K562 (cell line): ENCODE data around the gene PRKAR1B. TPM values are rescaled to one million over a fixed set of nuclear protein-coding genes. Genes with fewer than 3 reads are reported as not detected.

Experiments used
- ARHGAP35 ChIP-seq: fragments of 450-650 bp; IDR thresholded peaks from 2 replicates; pipeline ENCODE4 v1.6.1; 2018; ENCODE audit not compliant: partially characterized antibody
- BDP1 ChIP-seq: IDR thresholded peaks from 3 replicates; pipeline ENCODE4 v1.6.1; 2011; ENCODE audit not compliant: insufficient read length, insufficient read depth
- CEBPB ChIP-seq: fragments of 450-650 bp; IDR thresholded peaks from 2 replicates; pipeline ENCODE4 v1.6.1; 2016; ENCODE audit warnings: missing genetic modification characterization, missing compliant biosample characterization
- DPF2 ChIP-seq: fragments of 450-650 bp; IDR thresholded peaks from 2 replicates; pipeline ENCODE4 v1.6.1; 2016
- HMGN3 ChIP-seq: IDR thresholded peaks from 2 replicates; pipeline ENCODE4 v1.6.1; 2011; ENCODE audit warnings: borderline replicate concordance, low read depth, mild to moderate bottlenecking, mixed read lengths, low read length; ENCODE audit not compliant: insufficient read length; ENCODE audit errors: extremely low read depth
- HNRNPUL1 ChIP-seq: fragments of 200-400 bp; formaldehyde crosslinking; IDR thresholded peaks from 2 replicates; pipeline ENCODE4 v1.6.1; 2017; ENCODE audit warnings: low read length
- L3MBTL2 ChIP-seq: fragments of 450-650 bp; IDR thresholded peaks from 2 replicates; pipeline ENCODE4 v1.6.1; 2016; ENCODE audit warnings: mild to moderate bottlenecking, moderate library complexity
- NFIC ChIP-seq: fragments of 450-650 bp; IDR thresholded peaks from 2 replicates; pipeline ENCODE4 v1.6.1; 2017; ENCODE audit warnings: mild to moderate bottlenecking, inconsistent platforms
- NONO ChIP-seq, 2 experiments: fragments of 200-400 bp in 1 of 2; fragments of 450-650 bp in 1 of 2; formaldehyde crosslinking in 1 of 2; IDR thresholded peaks; 2 replicates each; pipeline ENCODE4 v1.6.1; 2017; ENCODE audit warnings: low read depth in 2 of 2, mild to moderate bottlenecking in 2 of 2, moderate library complexity in 2 of 2, low read length in 1 of 2
- NR4A1 ChIP-seq, 2 experiments: fragments of 250-450 bp in 1 of 2; fragments of 450-650 bp in 1 of 2; sonication (Bioruptor Pico) in 1 of 2; IDR thresholded peaks; 2 replicates each; pipeline versions ENCODE4 v1.4.0 to v1.6.1; 2016 to 2020; ENCODE audit warnings: mild to moderate bottlenecking in 2 of 2, missing compliant biosample characterization in 1 of 2, missing genetic modification characterization in 1 of 2, moderate library complexity in 1 of 2
- NRF1 ChIP-seq, 2 experiments: fragments of 450-650 bp; IDR thresholded peaks in 1 of 2; conservative IDR thresholded peaks in 1 of 2; 2 replicates each; pipeline ENCODE4 v1.6.1; 2014; ENCODE audit warnings: mild to moderate bottlenecking in 2 of 2
- RBM25 ChIP-seq: fragments of 200-400 bp; formaldehyde crosslinking; IDR thresholded peaks from 2 replicates; pipeline ENCODE4 v1.6.1; 2018; ENCODE audit warnings: low read length, low read depth, moderate library complexity; ENCODE audit not compliant: severe bottlenecking
- TAF7 ChIP-seq: fragments of 450-650 bp; IDR thresholded peaks from 2 replicates; pipeline ENCODE4 v1.6.1; 2016; ENCODE audit warnings: missing genetic modification characterization, missing compliant biosample characterization
- ZBTB26 ChIP-seq: fragments of 450-650 bp; formaldehyde crosslinking; IDR thresholded peaks from 2 replicates; pipeline ENCODE4 v1.4.0; 2022; ENCODE audit warnings: missing genetic modification characterization
- ZNF699 ChIP-seq: fragments of 250-450 bp; sonication (Bioruptor Pico); IDR thresholded peaks from 2 replicates; pipeline ENCODE4 v1.8.0; 2021; ENCODE audit warnings: mild to moderate bottlenecking, moderate library complexity; ENCODE audit not compliant: insufficient replicate concordance
- polyA plus RNA-seq, 8 experiments: library from polyadenylated mRNA; depleted of rRNA in 4 of 8; stranded (reverse) in 5 of 8; unstranded in 3 of 8; fragments of >200 nt; fragmentation: Nextera tagmentation in 2 of 8; fragmentation: Illumina TruSeq in 1 of 8; extraction: Ambion mirVana in 2 of 8; extraction: Trizol in 1 of 8; gene quantifications; 2 replicates each; pipeline versions ENCODE4 v1.2.1 to v1.2.3, GENCODE V29; 2011 to 2014; ENCODE audit warnings: inconsistent platforms in 1 of 8, missing spikeins in 1 of 8
- total RNA-seq, 7 experiments: library from RNA; depleted of rRNA in 6 of 7; stranded (reverse); fragments of >200 nt in 6 of 7; fragmentation: Illumina TruSeq in 2 of 7; extraction: Trizol in 2 of 7; gene quantifications; 2 replicates each; pipeline versions ENCODE4 v1.2.1 to v1.2.3, GENCODE V29; 2011 to 2021; ENCODE audit warnings: low replicate concordance in 1 of 7
- TF ChIP-seq, protein P1 (sequence below): fragments of 250-450 bp; sonication (Bioruptor Pico); IDR thresholded peaks from 2 replicates; pipeline ENCODE4 v1.8.0; 2022; ENCODE audit warnings: moderate library complexity, mild to moderate bottlenecking, inconsistent platforms
- TF ChIP-seq, protein P2 (sequence below), 2 experiments: fragments of 450-650 bp in 1 of 2; sonication (generic) in 1 of 2; formaldehyde crosslinking in 1 of 2; IDR thresholded peaks in 1 of 2; conservative IDR thresholded peaks in 1 of 2; 2 replicates each; pipeline versions ENCODE4 v1.6.1 to v1.8.1; 2016 to 2023; ENCODE audit warnings: mild to moderate bottlenecking in 2 of 2, moderate library complexity in 2 of 2, inconsistent platforms in 1 of 2, missing genetic modification reagents in 1 of 2
- TF ChIP-seq, protein P3 (sequence below): fragments of 450-650 bp; IDR thresholded peaks from 2 replicates; pipeline ENCODE4 v1.6.1; 2016; ENCODE audit warnings: low read depth, mild to moderate bottlenecking, moderate library complexity

The PRKAR1B gene
- total and polyA plus RNA-seq, 9 of the 15 experiments (the other 6 are each of a cell fraction or from before 2014, with no cell fraction given) = 0.99 to 30.5 (median 12.7) TPM

GRCh38 chr7:523347-524336 lies 203.4 kb downstream of the PRKAR1B start (continued):
- TF ChIP-seq HNRNPUL1 (no peak), L3MBTL2 (peak; percentile 50; the same call in 1 of the 2 replicates), CEBPB (tag) (no peak), NRF1 (conservative IDR thresholded peaks at IDR 0.05 in 1 of 2, IDR thresholded peaks at IDR 0.05 in 1 of 2) (peak; percentile 25 to 35; a peak in 1 of 4 replicates), NR4A1 (CRISPR knock-in tag; IDR thresholded peaks at IDR 0.05) (no peak), NR4A1 (tag; IDR thresholded peaks at IDR 0.05) (0 out of 2 replicates have a peak, but pooled peaks have one; percentile 30), BDP1 (no peak), ZBTB26 (no peak), ARHGAP35 (no peak), HMGN3 (peak; percentile 29), ZNF699 (CRISPR knock-in tag) (no peak), NFIC (peak; percentile 52; the same call in 1 of the 2 replicates), DPF2 (peak; percentile 65; the same call in 1 of the 2 replicates), RBM25 (no peak), TAF7 (tag) (no peak), NONO (IDR thresholded peaks at IDR 0.05; ENCODE audit: low read depth in 2 of 2, low read length in 1 of 2) (no peak)
- TF ChIP-seq, protein P1, sequence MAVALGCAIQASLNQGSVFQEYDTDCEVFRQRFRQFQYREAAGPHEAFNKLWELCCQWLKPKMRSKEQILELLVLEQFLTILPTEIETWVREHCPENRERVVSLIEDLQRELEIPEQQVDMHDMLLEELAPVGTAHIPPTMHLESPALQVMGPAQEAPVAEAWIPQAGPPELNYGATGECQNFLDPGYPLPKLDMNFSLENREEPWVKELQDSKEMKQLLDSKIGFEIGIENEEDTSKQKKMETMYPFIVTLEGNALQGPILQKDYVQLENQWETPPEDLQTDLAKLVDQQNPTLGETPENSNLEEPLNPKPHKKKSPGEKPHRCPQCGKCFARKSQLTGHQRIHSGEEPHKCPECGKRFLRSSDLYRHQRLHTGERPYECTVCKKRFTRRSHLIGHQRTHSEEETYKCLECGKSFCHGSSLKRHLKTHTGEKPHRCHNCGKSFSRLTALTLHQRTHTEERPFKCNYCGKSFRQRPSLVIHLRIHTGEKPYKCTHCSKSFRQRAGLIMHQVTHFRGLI (CRISPR knock-in tag) = no peak
- TF ChIP-seq, protein P2, sequence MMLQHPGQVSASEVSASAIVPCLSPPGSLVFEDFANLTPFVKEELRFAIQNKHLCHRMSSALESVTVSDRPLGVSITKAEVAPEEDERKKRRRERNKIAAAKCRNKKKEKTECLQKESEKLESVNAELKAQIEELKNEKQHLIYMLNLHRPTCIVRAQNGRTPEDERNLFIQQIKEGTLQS (IDR thresholded peaks at IDR 0.05) = peak; percentile 43; the same call in 1 of the 2 replicates
- TF ChIP-seq, protein P2 (CRISPR knock-in tag; conservative IDR thresholded peaks at IDR 0.05) = no peak
- TF ChIP-seq, protein P3, sequence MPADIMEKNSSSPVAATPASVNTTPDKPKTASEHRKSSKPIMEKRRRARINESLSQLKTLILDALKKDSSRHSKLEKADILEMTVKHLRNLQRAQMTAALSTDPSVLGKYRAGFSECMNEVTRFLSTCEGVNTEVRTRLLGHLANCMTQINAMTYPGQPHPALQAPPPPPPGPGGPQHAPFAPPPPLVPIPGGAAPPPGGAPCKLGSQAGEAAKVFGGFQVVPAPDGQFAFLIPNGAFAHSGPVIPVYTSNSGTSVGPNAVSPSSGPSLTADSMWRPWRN = no peak
- TF ChIP-seq, all 486 proteins: peak for 38
